ENCODE measurements around the gene ADGRD1. TPM values are rescaled to one million over a fixed set of nuclear protein-coding genes. Genes with fewer than 3 reads are reported as not detected.

ADGRD1 gene
- total and polyA plus RNA-seq, 2 of the 8 experiments (the other 6 are each of a cell fraction or from before 2014, with no cell fraction given), result 0.36 to 0.48 TPM

DNA sequence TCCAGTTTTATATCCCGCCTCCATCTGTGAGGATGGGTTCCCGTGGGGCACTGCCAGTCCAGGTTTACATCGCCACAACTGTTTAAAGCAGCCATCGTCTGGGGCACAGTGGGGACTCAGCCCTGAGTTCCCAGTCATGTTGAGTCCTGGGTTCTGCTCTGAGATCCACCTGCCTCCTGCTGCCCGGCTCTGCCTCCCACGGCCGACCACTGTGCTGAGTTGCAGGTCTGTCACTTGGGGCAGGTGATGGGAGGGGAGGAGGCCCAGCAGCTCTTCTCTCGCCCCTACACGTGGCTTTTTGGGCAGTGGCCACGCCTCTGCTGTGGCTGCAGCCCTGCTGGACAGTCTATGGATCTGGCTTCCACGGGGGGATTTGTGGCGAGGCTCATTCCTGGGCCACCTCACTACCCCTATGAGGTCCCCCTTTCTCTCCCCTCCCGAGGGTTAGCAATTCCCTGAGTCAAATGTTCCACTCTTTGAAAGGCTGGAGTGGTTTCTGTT, 143.0 kb downstream of the ADGRD1 start:
- no peak overlapping the region for H3K18ac ChIP-seq (ENCODE audit: extremely low read depth, low read length)
- H2BK5ac ChIP-seq (ENCODE audit: low read depth, low read length), result no peak overlapping the region
- no peak overlapping the region for H4K8ac ChIP-seq (ENCODE audit: extremely low read depth, insufficient read depth, low read length)
- no peak overlapping the region for H2BK20ac ChIP-seq (ENCODE audit: low read length)
- no peak overlapping the region for H4K5ac ChIP-seq (ENCODE audit: insufficient read length, low read depth, low read length)
- no peak overlapping the region for H3K9ac ChIP-seq (replicated peaks in 1 of 4; ENCODE audit: extremely low read depth in 1 of 4, low read depth in 3 of 4, low read length in 3 of 4)
- CTCF ChIA-PET (ENCODE audit: partially characterized antibody), result interaction anchor here (0.9 to 1.2 kb wide), 2 partner anchors 9 to 20 kb away, joined by 4 to 6 read pairs; no protein-coding TSS in a partner anchor
- DNase-seq (ENCODE audit: low read depth in 1 of 2, low spot score in 2 of 2) (no peak), FAIRE-seq (no peak)
- H3K79me1 ChIP-seq (ENCODE audit: low read depth, low read length), result no peaks in the 10 kb centered on the region
- no peak overlapping the region for H3K56ac ChIP-seq (replicated peaks; ENCODE audit: insufficient read length, low read depth, low read length)
- peaks cover 8% of the 10 kb centered on the region for H3K23me2 ChIP-seq (ENCODE audit: low read depth, low read length)
- no peak overlapping the region for H3K4ac ChIP-seq (replicated peaks; ENCODE audit: insufficient read length, low read depth, low read length)
- H2AK5ac ChIP-seq (ENCODE audit: low read depth, low read length), result no peak overlapping the region
- H2BK12ac ChIP-seq (ENCODE audit: low read depth, low read length), result no peak overlapping the region
- H3K4me1 ChIP-seq (replicated peaks in 1 of 4; ENCODE audit: control insufficient read depth in 3 of 4, insufficient read depth in 4 of 4, low read length in 3 of 4), result no peaks in the 10 kb centered on the region
- H3K79me2 ChIP-seq (ENCODE audit: control insufficient read depth in 1 of 2, insufficient read depth in 2 of 2, low read length in 2 of 2), result no peaks in the 10 kb centered on the region
- no peak overlapping the region for H2BK120ac ChIP-seq (replicated peaks; ENCODE audit: low read depth, low read length)
- no peak overlapping the region for H4K91ac ChIP-seq (replicated peaks; ENCODE audit: insufficient read length, low read length)
- no peak overlapping the region for H2AFZ ChIP-seq (ENCODE audit: low read length)
- H4K20me1 ChIP-seq (replicated peaks in 1 of 2; ENCODE audit: control insufficient read depth in 1 of 2, insufficient read depth in 2 of 2, low read length in 2 of 2), result no peaks in the 10 kb centered on the region
- H3K36me3 ChIP-seq (ENCODE audit: control insufficient read depth in 2 of 4, insufficient read depth in 4 of 4, low read length in 3 of 4), result no peaks in the 10 kb centered on the region
- no peaks in the 10 kb centered on the region; a peak in 1 of 7 replicates for H3K27me3 ChIP-seq (replicated peaks in 1 of 4; ENCODE audit: control insufficient read depth in 3 of 4, extremely low read depth in 1 of 4, insufficient read depth in 3 of 4, low read length in 3 of 4)
- no peak overlapping the region for H3K4me2 ChIP-seq (ENCODE audit: insufficient read depth in 1 of 2, low read depth in 2 of 2, low read length in 2 of 2)
- no peaks in the 10 kb centered on the region for H3K9me3 ChIP-seq (ENCODE audit: insufficient read depth in 2 of 2, low read depth in 1 of 2, low read length in 1 of 2)
- TF ChIP-seq JUN (IDR thresholded peaks at IDR 0.05; ENCODE audit: low read depth, low read length), result no peak
- no peak for TF ChIP-seq RNF2 (IDR thresholded peaks at IDR 0.05; ENCODE audit: borderline replicate concordance, low read depth, low read length, missing control alignments, poor library complexity, severe bottlenecking)
- no peak for TF ChIP-seq SAP30 (IDR thresholded peaks at IDR 0.05; ENCODE audit: insufficient read depth, insufficient replicate concordance, low read length)
- no peak for TF ChIP-seq EGR1 (IDR thresholded peaks at IDR 0.05; ENCODE audit: borderline replicate concordance, low read depth, low read length)
- TF ChIP-seq RFX5 (IDR thresholded peaks at IDR 0.05; ENCODE audit: borderline replicate concordance, low read depth, low read length), result no peak
- no peak for TF ChIP-seq POLR2A (IDR thresholded peaks at IDR 0.05; ENCODE audit: control extremely low read depth in 1 of 2, low read depth in 2 of 2, low read length in 2 of 2)
- no peak for TF ChIP-seq YY1 (IDR thresholded peaks at IDR 0.05; ENCODE audit: low read depth, low read length)
- no peak for TF ChIP-seq SP4 (IDR thresholded peaks at IDR 0.05; ENCODE audit: low read length)
- no peak for TF ChIP-seq ASH2L (IDR thresholded peaks at IDR 0.05; ENCODE audit: low read length)
- no peak for TF ChIP-seq SP1 (IDR thresholded peaks at IDR 0.05; ENCODE audit: low read depth, low read length)
- H2BK15ac ChIP-seq (ENCODE audit: low read length), result no peak overlapping the region
- H3K23ac ChIP-seq (ENCODE audit: insufficient read length), result no peak overlapping the region
- 88% methylated on average over 12 of the region's 13 CpGs; no CpG with 5 or more reads in 1 of the 2 experiments for WGBS, 2 experiments (ENCODE audit: extremely low coverage in 1 of 2, insufficient coverage in 1 of 2, insufficient read length in 1 of 2, insufficient replicate concordance in 2 of 2, low coverage in 1 of 2, low lambda C conversion rate in 2 of 2, missing lambda C conversion rate in 1 of 2)
- no peak overlapping the region for H3K14ac ChIP-seq (ENCODE audit: insufficient read length)
- no peak overlapping the region for H3K27ac ChIP-seq (ENCODE audit: low read depth, low read length)
- POLR2A ChIA-PET (ENCODE audit: partially characterized antibody), result no interaction called here
- no peak overlapping the region for H3K4me3 ChIP-seq (ENCODE audit: extremely low read depth in 1 of 4, insufficient read depth in 2 of 4, low read depth in 3 of 4, low read length in 4 of 4)

Measured in H1 (cell line).